ENCODE results near the gene ARG1. TPM values are rescaled to one million over a fixed set of nuclear protein-coding genes. Genes with fewer than 3 reads are reported as not detected.

ARG1 gene
- polyA plus RNA-seq, 3 donors, result 0.50 to 1.4 (median 0.71) TPM

DNA sequence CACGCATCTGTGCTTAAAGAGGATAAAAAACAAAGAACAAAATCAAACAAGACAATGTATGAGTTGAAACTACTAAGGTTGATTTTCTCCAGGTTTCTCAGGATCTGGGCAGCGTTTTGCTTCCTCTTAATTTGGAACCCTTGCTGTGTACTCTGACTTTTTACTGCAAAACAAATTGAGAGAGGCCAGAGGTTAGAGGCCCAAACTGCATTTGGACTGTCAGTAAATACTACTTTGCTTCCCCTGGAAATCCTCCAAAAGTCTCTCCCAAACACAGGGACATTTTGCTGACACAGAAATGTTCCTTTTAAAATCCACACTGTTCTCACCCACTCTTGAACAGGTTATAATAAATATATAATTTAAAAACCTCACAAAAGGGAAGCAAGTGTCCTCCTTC is 1.1 kb downstream of the ARG1 start:
- peak in 2 of 11 donors; percentile 3 to 5 for DNase-seq (ENCODE audit: extremely low read depth in 1 of 11, low read depth in 9 of 11, low spot score in 4 of 11)

GRCh38 chr6:131574686-131575085 is 1.7 kb downstream of the ARG1 start:
- DNase-seq (ENCODE audit: extremely low read depth in 1 of 11, low read depth in 9 of 11, low spot score in 4 of 11), result no peak

- DNase-seq (ENCODE audit: extremely low read depth in 1 of 11, low read depth in 9 of 11, low spot score in 4 of 11), result no peak
These were observed 2.9 kb downstream of the ARG1 start for GRCh38 chr6:131575834-131576478.

- DNase-seq (ENCODE audit: extremely low read depth in 1 of 11, low read depth in 9 of 11, low spot score in 4 of 11), result no peak
These were observed 8.5 kb downstream of the ARG1 start for GRCh38 chr6:131581523-131581922.

- no peak for DNase-seq (ENCODE audit: extremely low read depth in 1 of 11, low read depth in 9 of 11, low spot score in 4 of 11)
These were observed 13.5 kb downstream of the ARG1 start for GRCh38 chr6:131586543-131586942.

- no peak for DNase-seq (ENCODE audit: extremely low read depth in 1 of 11, low read depth in 9 of 11, low spot score in 4 of 11)
These were observed 14.9 kb downstream of the ARG1 start for GRCh38 chr6:131587909-131588308.

DNA sequence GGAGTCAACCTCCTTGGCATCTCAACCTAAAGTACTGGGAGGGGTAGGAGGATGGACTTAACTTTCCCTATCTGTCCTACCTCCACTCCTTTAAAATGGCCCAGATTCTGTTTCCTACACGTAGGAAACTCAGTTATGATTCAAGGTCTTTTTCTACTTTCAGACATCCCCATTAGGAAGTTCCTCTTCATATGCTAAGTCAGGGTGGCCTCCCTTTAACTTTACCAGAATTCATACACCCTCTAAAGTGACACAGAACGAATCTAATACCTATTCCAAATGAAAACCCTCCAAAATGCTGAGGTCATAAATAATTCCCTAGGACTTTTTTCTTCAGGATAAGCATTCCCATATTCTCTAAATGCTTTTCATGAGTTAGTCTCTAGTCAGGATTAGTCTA is 15.6 kb downstream of the ARG1 start:
- DNase-seq (ENCODE audit: extremely low read depth in 1 of 11, low read depth in 9 of 11, low spot score in 4 of 11), result no peak

DNA sequence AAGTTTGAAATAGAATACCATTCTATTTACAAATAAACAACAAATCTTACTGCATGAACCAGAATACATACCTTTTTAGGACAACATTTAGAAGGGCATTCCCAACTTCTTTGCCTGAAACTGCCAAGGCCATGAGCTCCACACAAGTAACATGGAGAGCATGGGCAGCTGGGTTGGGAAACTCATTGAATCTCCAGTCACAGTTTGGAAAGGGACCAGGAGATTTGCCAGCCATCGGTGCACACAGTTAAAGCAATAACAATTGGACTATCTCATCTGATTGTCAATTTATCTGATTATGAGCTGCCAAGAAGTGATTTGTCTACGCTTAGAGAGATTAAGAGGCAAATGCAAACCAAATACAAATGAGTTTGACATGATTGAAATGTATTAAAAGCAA is 19.9 kb downstream of the ARG1 start:
- DNase-seq (ENCODE audit: extremely low read depth in 1 of 11, low read depth in 9 of 11, low spot score in 4 of 11), result no peak

- DNase-seq (ENCODE audit: extremely low read depth in 1 of 11, low read depth in 9 of 11, low spot score in 4 of 11), result no peak
These were observed 21.0 kb downstream of the ARG1 start for GRCh38 chr6:131594074-131594473.

GRCh38 chr6:131597446-131597845 is 24.4 kb downstream of the ARG1 start:
- DNase-seq (ENCODE audit: extremely low read depth in 1 of 11, low read depth in 9 of 11, low spot score in 4 of 11), result peak in 1 of 11 donors; percentile 0

GRCh38 chr6:131600716-131601115 is 27.7 kb downstream of the ARG1 start:
- no peak for DNase-seq (ENCODE audit: extremely low read depth in 1 of 11, low read depth in 9 of 11, low spot score in 4 of 11)

DNA sequence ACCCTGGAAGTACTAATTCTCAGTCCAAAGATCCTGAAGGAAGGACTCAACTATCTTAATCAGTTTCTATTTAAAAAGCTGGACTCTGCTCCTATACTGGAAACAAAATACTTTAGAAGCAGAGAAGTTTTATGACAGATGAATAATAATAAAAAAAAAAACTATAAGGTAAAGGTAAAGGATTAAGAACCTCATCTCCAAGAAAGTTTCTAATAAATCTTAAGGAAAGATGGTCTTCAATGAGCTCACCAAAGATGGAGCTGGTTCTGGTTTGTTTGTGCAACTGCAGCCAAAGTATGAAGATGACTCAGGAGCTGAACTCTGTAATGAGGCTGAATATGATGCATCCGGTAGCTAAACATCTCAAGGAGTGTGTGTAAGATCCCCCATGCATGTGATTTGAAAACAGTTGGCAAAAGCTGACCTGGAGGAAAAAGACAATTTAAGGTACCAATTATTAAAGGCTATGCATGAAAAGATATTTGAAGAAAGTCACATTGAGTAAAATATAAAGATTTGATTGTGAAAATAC is 29.8 kb downstream of the ARG1 start:
- no peak for DNase-seq (ENCODE audit: extremely low read depth in 1 of 11, low read depth in 9 of 11, low spot score in 4 of 11)

DNA sequence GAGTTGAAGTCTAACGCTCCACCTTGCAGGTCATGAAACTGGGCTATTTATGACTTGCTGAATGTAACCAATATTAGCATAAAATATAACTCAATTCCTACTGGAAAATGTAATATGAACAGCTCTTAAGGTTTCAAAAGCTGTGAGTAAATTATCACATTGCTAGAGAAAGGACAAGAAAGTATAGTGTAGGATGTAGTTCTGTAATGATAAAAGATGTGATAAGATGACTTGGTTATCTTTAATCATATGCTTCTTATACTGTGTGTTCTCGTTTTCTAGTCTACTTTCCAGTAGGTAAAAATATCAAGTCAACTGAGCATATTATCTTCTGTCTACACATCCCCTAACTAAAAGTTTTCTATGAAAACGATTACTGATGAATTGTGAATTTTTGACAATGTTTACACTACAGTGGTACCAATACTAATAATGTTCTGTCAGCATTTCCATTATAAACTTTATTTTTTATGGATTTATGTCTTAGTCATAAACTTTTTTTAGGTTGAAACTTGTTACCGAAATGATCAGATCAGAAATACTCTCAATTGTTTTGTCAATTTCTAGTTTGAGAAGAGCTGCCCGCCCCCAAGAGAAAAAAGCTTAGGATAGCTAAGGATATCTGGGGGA is 40.4 kb downstream of the ARG1 start:
- no peak for DNase-seq (ENCODE audit: extremely low read depth in 1 of 11, low read depth in 9 of 11, low spot score in 4 of 11)

GRCh38 chr6:131615275-131615674 is 42.2 kb downstream of the ARG1 start:
- no peak for DNase-seq (ENCODE audit: extremely low read depth in 1 of 11, low read depth in 9 of 11, low spot score in 4 of 11)

DNA sequence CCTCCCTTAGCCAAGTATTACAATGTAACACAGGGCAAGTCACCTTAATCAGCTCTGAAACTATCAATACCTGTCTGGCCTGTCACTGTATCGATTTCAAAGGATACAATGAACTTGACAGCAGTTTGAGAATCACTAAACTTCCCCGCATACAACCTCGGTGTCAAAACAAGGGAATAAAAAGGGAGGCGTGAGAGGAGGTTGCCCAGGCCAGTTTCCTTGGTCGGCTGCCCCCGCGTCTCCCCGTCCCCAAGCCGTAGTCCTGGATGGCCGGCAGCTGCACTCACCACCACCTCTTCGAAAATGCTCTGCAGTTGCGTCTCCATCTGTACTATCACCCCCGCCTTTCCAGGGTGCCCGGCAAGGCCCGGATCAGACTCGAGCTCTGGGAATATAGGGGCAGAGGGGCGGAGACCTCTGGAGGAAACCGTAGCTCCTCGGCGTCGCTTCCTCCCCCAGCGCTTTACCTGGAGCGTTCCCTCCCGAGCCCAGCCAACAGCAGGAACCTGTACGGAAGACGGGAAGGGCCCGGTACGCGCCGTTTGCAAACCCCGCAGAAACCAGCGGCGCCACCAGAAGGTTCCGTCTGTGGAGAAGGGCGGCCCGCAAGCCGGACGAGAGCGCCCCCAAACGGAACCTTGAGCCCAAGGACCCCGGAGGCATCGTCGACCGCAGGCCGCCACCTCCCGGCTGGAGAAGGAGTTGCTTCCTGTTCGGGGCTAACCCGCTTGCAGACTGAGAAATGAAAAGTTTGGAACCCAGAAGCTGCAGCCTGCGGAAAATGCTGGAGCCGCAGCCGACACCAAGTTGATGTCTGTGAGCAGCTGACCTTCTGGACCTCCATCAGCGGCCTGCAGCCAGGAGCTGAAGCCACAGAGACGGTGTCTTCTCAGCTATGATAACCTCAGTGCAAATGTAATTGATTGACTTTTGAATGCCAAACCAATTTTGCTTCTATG is 55.0 kb downstream of the ARG1 start, which contains the start of gene MED23:
Gene MED23, minus strand, starts transcription at position 519 of the 959 bp plus-strand sequence. Its CDS starts 193 bp downstream, at position 326.
- peak; percentile 79 to 94 (median 90) for DNase-seq (ENCODE audit: extremely low read depth in 1 of 11, low read depth in 9 of 11, low spot score in 4 of 11)

GRCh38 chr6:131628726-131629125 is 55.7 kb downstream of the ARG1 start:
- DNase-seq (ENCODE audit: extremely low read depth in 1 of 11, low read depth in 9 of 11, low spot score in 4 of 11), result no peak

DNA sequence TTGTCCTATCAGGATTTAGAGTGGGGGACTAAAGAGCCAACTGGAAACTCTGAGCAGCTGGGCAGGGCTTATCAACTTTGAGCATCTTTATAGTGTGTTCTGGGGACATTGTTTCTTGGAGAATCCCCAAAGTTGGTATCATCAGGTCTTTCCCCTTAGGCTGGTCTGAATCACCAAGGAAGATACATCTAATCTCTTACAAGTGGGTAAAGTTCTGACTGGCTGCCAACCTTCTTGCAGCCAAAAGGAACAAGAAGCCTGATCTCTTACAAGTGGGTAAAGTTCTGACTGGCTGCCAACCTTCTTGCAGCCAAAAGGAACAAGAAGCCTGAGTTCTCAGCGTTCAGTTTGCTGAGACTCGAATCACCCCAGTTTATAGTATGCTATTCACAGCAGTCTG is 56.6 kb downstream of the ARG1 start:
- no peak for DNase-seq (ENCODE audit: extremely low read depth in 1 of 11, low read depth in 9 of 11, low spot score in 4 of 11)

DNA sequence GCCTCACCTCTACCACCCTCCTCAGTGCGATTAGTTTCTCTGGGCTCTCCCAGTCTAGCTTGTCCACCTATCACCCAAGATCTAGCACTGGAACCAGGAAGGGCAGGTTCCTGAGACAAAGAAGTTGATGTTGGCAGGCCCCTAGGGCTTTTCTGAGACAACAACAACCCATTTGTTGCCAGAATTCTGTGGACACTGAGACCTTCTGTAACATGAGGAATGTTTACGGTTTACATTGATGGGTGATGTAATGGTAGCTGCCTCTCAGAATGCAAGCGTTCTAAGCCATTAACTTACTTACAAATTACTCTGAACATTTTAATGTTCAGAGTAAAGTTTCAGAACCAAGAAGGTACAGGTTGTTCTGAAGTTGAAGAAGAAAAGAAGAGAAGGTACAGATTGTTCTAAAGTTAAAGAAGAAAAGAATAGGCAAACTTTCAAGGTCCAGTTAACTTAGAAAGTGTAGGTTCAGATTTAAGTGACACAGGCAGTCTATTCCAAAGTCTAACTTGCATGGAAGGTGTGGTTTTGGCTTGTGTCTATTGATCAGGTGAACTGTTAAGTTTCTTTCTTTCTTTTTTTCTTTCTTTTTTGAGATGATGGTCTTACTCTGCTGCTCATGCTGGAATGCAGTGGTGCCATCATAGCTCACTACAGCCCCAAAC is 58.7 kb downstream of the ARG1 start:
- no peak for DNase-seq (ENCODE audit: extremely low read depth in 1 of 11, low read depth in 9 of 11, low spot score in 4 of 11)

Measured in renal cortex interstitium (tissue), 11 donors.